Femur (tissue), 1 donor: ENCODE data around the gene PIP4P1.
"Not testable (repeated sequence)": the region's sequence is repeated elsewhere in the genome, so short reads cannot be mapped to it uniquely, and the experiment has no call there.

ENCODE experiments used
- DNase-seq: peaks from one replicate; pipeline ENCODE4 v3.0.0-alpha.2; 2017

PIP4P1 gene

GRCh38 chr14:20461225-20462141, at the start of gene PIP4P1:
Gene PIP4P1 (minus strand): TSS chr14:20461434. CDS start chr14:20461325, 109 bp downstream.
- peak; percentile 100 for DNase-seq

GRCh38 chr14:20508367-20508766, 47.1 kb upstream of the PIP4P1 start:
- DNase-seq: no peak

- DNase-seq: not testable (repeated sequence)
These were observed 46.3 kb upstream of the PIP4P1 start for GRCh38 chr14:20507537-20507936.

GRCh38 chr14:20506752-20507151, 45.5 kb upstream of the PIP4P1 start:
- DNase-seq: not testable (repeated sequence)

- DNase-seq: not testable (repeated sequence)
These were observed 45.0 kb upstream of the PIP4P1 start for GRCh38 chr14:20506276-20506675.

- no peak for DNase-seq
These were observed 42.7 kb upstream of the PIP4P1 start for GRCh38 chr14:20503898-20504297.

- DNase-seq: no peak
These were observed 40.1 kb upstream of the PIP4P1 start for GRCh38 chr14:20501346-20501745.

GRCh38 chr14:20499881-20500280, 38.6 kb upstream of the PIP4P1 start:
- no peak for DNase-seq

GRCh38 chr14:20499108-20499507, 37.9 kb upstream of the PIP4P1 start:
- DNase-seq: no peak

- no peak for DNase-seq
These were observed 37.4 kb upstream of the PIP4P1 start for GRCh38 chr14:20498622-20499021.

- no peak for DNase-seq
These were observed 33.9 kb upstream of the PIP4P1 start for GRCh38 chr14:20494935-20495766.

- no peak for DNase-seq
These were observed 32.4 kb upstream of the PIP4P1 start for GRCh38 chr14:20493634-20494033.

GRCh38 chr14:20492486-20492885, 31.3 kb upstream of the PIP4P1 start:
- no peak for DNase-seq

GRCh38 chr14:20490563-20490962, 29.3 kb upstream of the PIP4P1 start:
- DNase-seq: no peak

- no peak for DNase-seq
These were observed 28.1 kb upstream of the PIP4P1 start for GRCh38 chr14:20489093-20489994.

GRCh38 chr14:20487396-20487725, 26.1 kb upstream of the PIP4P1 start:
- DNase-seq: no peak

GRCh38 chr14:20486684-20487395, 25.6 kb upstream of the PIP4P1 start:
- no peak for DNase-seq

GRCh38 chr14:20485900-20486299, 24.7 kb upstream of the PIP4P1 start:
- DNase-seq: no peak

- no peak for DNase-seq
These were observed 21.1 kb upstream of the PIP4P1 start for GRCh38 chr14:20482382-20482781.

- DNase-seq: no peak
These were observed 17.7 kb upstream of the PIP4P1 start for GRCh38 chr14:20478894-20479293.

- no peak for DNase-seq
These were observed 16.1 kb upstream of the PIP4P1 start for GRCh38 chr14:20477211-20477876.

GRCh38 chr14:20476776-20477175, 15.5 kb upstream of the PIP4P1 start:
- DNase-seq: no peak
